Smooth muscle cell (in vitro differentiated cells): ENCODE data around the gene HSDL1. TPM values are rescaled to one million over a fixed set of nuclear protein-coding genes. Genes with fewer than 3 reads are reported as not detected.

Experiments
- DNase-seq: peaks from one replicate; lab custom pipeline; 2025; ENCODE audit not compliant: unreplicated experiment; lab: John Stamatoyannopoulos, UW
- H2AFZ ChIP-seq: fragments of 200-600 bp; sonication (generic); 2 replicates; pipeline ENCODE4 v1.6.0; 2016; ENCODE audit warnings: antibody characterized with exemption, low read depth, mild to moderate bottlenecking
- H3F3A ChIP-seq: fragments of 200-600 bp; sonication (generic); 2 replicates; pipeline ENCODE4 v1.6.0; 2017; ENCODE audit warnings: antibody characterized with exemption, low read depth
- H3K27ac ChIP-seq: fragments of 200-600 bp; sonication (generic); 2 replicates; pipeline ENCODE4 v1.5.1; 2016; ENCODE audit warnings: low read depth, mild to moderate bottlenecking
- H3K27me3 ChIP-seq: fragments of 200-600 bp; sonication (generic); 2 replicates; pipeline ENCODE4 v1.6.1; 2016; ENCODE audit warnings: low read depth, mild to moderate bottlenecking
- H3K36me3 ChIP-seq: fragments of 200-600 bp; sonication (generic); 2 replicates; pipeline ENCODE4 v1.5.1; 2016; ENCODE audit warnings: low read depth
- H3K4me1 ChIP-seq: fragments of 200-600 bp; sonication (generic); 2 replicates; pipeline ENCODE4 v1.5.1; 2016; ENCODE audit warnings: low read depth
- H3K4me2 ChIP-seq: fragments of 200-600 bp; sonication (generic); 2 replicates; pipeline ENCODE4 v1.6.0; 2016; ENCODE audit warnings: mild to moderate bottlenecking
- H3K4me3 ChIP-seq: fragments of 200-600 bp; sonication (generic); 2 replicates; pipeline ENCODE4 v1.5.1; 2016; ENCODE audit warnings: mild to moderate bottlenecking
- H3K79me2 ChIP-seq: fragments of 200-600 bp; sonication (generic); 2 replicates; pipeline ENCODE4 v1.6.0; 2016; ENCODE audit warnings: low read depth, mild to moderate bottlenecking
- H3K9ac ChIP-seq: fragments of 200-600 bp; sonication (generic); 2 replicates; pipeline ENCODE4 v1.6.0; 2016; ENCODE audit warnings: low read depth
- H3K9me3 ChIP-seq: fragments of 200-600 bp; sonication (generic); replicated peaks from 2 replicates; pipeline ENCODE4 v1.5.1; 2016; ENCODE audit warnings: low read depth
- H4K20me1 ChIP-seq: fragments of 200-600 bp; sonication (generic); 2 replicates; pipeline ENCODE4 v1.6.0; 2016; ENCODE audit warnings: low read depth
- CTCF ChIP-seq: fragments of 200-600 bp; sonication (generic); IDR thresholded peaks from 2 replicates; pipeline ENCODE4 v1.5.1; 2017; ENCODE audit warnings: borderline replicate concordance, mild to moderate bottlenecking, antibody characterized with exemption; ENCODE audit not compliant: insufficient read depth, poor library complexity, severe bottlenecking
- WGBS: methylation state at CpG from one replicate; pipeline ENCODE4 v1.1.7; 2016; ENCODE audit warnings: low lambda C conversion rate; 5-methylcytosine and 5-hydroxymethylcytosine counted together
- polyA plus RNA-seq: library from polyadenylated mRNA; unstranded; fragments of >200 nt; fragmentation: Nextera tagmentation; extraction: Ambion mirVana; gene quantifications from 2 replicates; pipeline ENCODE4 v1.2.1, GENCODE V29; 2016
- total RNA-seq: library from RNA; depleted of rRNA; stranded (reverse); fragments of >200 nt; gene quantifications from 2 replicates; pipeline ENCODE4 v1.2.3, GENCODE V29; 2014

The HSDL1 gene
- total and polyA plus RNA-seq, 2 experiments from 2014 or later = 15.4 to 27.3 TPM

GRCh38 chr16:84143784-84144199 is 1.2 kb downstream of the HSDL1 start:
- Histone ChIP-seq H2AFZ (no peak overlapping the region), H3K27ac (no peak overlapping the region), H4K20me1 (peaks cover 40% of the 10 kb centered on the region), H3K9me3 (no peaks in the 10 kb centered on the region), H3K9ac (peak overlapping the region; percentile 77), H3K4me3 (peak overlapping the region; percentile 69), H3K4me1 (peaks cover 8% of the 10 kb centered on the region), H3K27me3 (no peaks in the 10 kb centered on the region), H3K4me2 (peak overlapping the region; percentile 84), H3F3A (no peaks in the 10 kb centered on the region), H3K36me3 (no peaks in the 10 kb centered on the region), H3K79me2 (peaks cover 31% of the 10 kb centered on the region)
- DNase-seq = no peak
- no peak for TF ChIP-seq CTCF
- WGBS = 27% methylated on average over 12 of the region's 13 CpGs

GRCh38 chr16:84143081-84143480 is 1.9 kb downstream of the HSDL1 start:
- no peaks in the 10 kb centered on the region for H3K27me3 ChIP-seq
- no peaks in the 10 kb centered on the region for H3F3A ChIP-seq
- H3K79me2 ChIP-seq = peaks cover 38% of the 10 kb centered on the region
- no peak for TF ChIP-seq CTCF
- H3K4me2 ChIP-seq = no peak overlapping the region
- H3K27ac ChIP-seq = no peak overlapping the region
- H3K36me3 ChIP-seq = no peaks in the 10 kb centered on the region
- H2AFZ ChIP-seq = no peak overlapping the region
- H3K9me3 ChIP-seq = no peaks in the 10 kb centered on the region
- DNase-seq = no peak
- no peak overlapping the region for H3K4me3 ChIP-seq
- H3K4me1 ChIP-seq = peaks cover 14% of the 10 kb centered on the region
- no peak overlapping the region for H3K9ac ChIP-seq
- WGBS = 96% methylated on average over 1 of the region's 1 CpG
- peaks cover 47% of the 10 kb centered on the region for H4K20me1 ChIP-seq

GRCh38 chr16:84141143-84141670 is 3.8 kb downstream of the HSDL1 start:
- Histone ChIP-seq H3K27me3 (no peaks in the 10 kb centered on the region), H4K20me1 (peaks cover 66% of the 10 kb centered on the region), H3K79me2 (peaks cover 57% of the 10 kb centered on the region), H3K4me1 (peaks cover 18% of the 10 kb centered on the region), H2AFZ (no peak overlapping the region), H3K36me3 (no peaks in the 10 kb centered on the region), H3F3A (peaks cover 5% of the 10 kb centered on the region), H3K27ac (no peak overlapping the region), H3K4me3 (no peak overlapping the region), H3K4me2 (no peak overlapping the region), H3K9me3 (no peaks in the 10 kb centered on the region), H3K9ac (no peak overlapping the region)
- 73% methylated on average over 13 of the region's 13 CpGs for WGBS
- no peak for DNase-seq
- no peak for TF ChIP-seq CTCF

- Histone ChIP-seq H4K20me1 (peaks cover 69% of the 10 kb centered on the region), H3K27ac (no peak overlapping the region), H3K4me2 (no peak overlapping the region), H2AFZ (no peak overlapping the region), H3K27me3 (no peaks in the 10 kb centered on the region), H3K4me1 (peaks cover 23% of the 10 kb centered on the region), H3F3A (peaks cover 5% of the 10 kb centered on the region), H3K79me2 (peaks cover 62% of the 10 kb centered on the region), H3K36me3 (no peaks in the 10 kb centered on the region), H3K4me3 (no peak overlapping the region), H3K9ac (no peak overlapping the region), H3K9me3 (no peaks in the 10 kb centered on the region)
- WGBS = 82% methylated on average over 6 of the region's 6 CpGs
- DNase-seq = no peak
- TF ChIP-seq CTCF = no peak
Observed at GRCh38 chr16:84139628-84140258, 5.2 kb downstream of the HSDL1 start.
